Keratinocyte (primary cell): Measurements from ENCODE around the gene SND1. TPM values are rescaled to one million over a fixed set of nuclear protein-coding genes. Genes with fewer than 3 reads are reported as not detected.

Experiments
- DNase-seq: peaks from one replicate; pipeline ENCODE4 v3.0.0-alpha.2; 2011; ENCODE audit warnings: low read depth, missing footprints, low spot score
- FAIRE-seq: peaks from 2 replicates; lab custom pipeline; 2011; peaks lifted over from hg19 to GRCh38; lab: Jason Lieb, UNC
- H2AFZ ChIP-seq: 2 replicates; pipeline ENCODE4 v1.6.0; 2012; ENCODE audit warnings: low read length, control low read depth, inconsistent platforms; ENCODE audit not compliant: control insufficient read depth
- H3K27ac ChIP-seq: 2 replicates; pipeline ENCODE4 v1.5.1; 2011; ENCODE audit warnings: low read length; ENCODE audit not compliant: control insufficient read depth, insufficient read depth
- H3K27me3 ChIP-seq: 3 replicates; pipeline ENCODE4 v1.6.0; 2011; ENCODE audit warnings: low read length; ENCODE audit not compliant: control insufficient read depth, insufficient read depth; ENCODE audit errors: extremely low read depth
- H3K36me3 ChIP-seq, 2 experiments: 2 replicates in 1 of 2; 3 replicates in 1 of 2; pipeline ENCODE4 v1.5.1; 2011; ENCODE audit warnings: low read length in 2 of 2, mild to moderate bottlenecking in 1 of 2; ENCODE audit not compliant: control insufficient read depth in 2 of 2, insufficient read depth in 2 of 2; ENCODE audit errors: extremely low read depth in 1 of 2
- H3K4me1 ChIP-seq: 3 replicates; pipeline ENCODE4 v1.5.1; 2011; ENCODE audit warnings: low read length; ENCODE audit not compliant: control insufficient read depth, insufficient read depth; ENCODE audit errors: extremely low read depth
- H3K4me2 ChIP-seq: 3 replicates; pipeline ENCODE4 v1.6.0; 2011; ENCODE audit warnings: low read depth, low read length; ENCODE audit not compliant: control insufficient read depth, insufficient read depth; ENCODE audit errors: extremely low read depth
- H3K4me3 ChIP-seq, 3 experiments: fragments of 200-600 bp in 1 of 3; sonication (generic) in 1 of 3; 2 replicates in 2 of 3; 3 replicates in 1 of 3; pipeline ENCODE4 v1.5.1; 2011 to 2016; ENCODE audit warnings: low read length in 3 of 3, mild to moderate bottlenecking in 3 of 3, control low read depth in 2 of 3, inconsistent platforms in 1 of 3, low read depth in 1 of 3, mixed read lengths in 1 of 3, mixed run types in 1 of 3, moderate library complexity in 1 of 3; ENCODE audit not compliant: control insufficient read depth in 2 of 3, insufficient read depth in 2 of 3; ENCODE audit errors: extremely low read depth in 1 of 3
- H3K79me2 ChIP-seq: 2 replicates; pipeline ENCODE4 v1.6.0; 2012; ENCODE audit warnings: low read length; ENCODE audit not compliant: control insufficient read depth, insufficient read depth
- H3K9ac ChIP-seq: 3 replicates; pipeline ENCODE4 v1.6.0; 2011; ENCODE audit warnings: low read length; ENCODE audit not compliant: control insufficient read depth, insufficient read depth; ENCODE audit errors: extremely low read depth
- H3K9me1 ChIP-seq: 3 replicates; pipeline ENCODE4 v1.6.0; 2011; ENCODE audit warnings: low read length; ENCODE audit not compliant: control insufficient read depth, insufficient read depth; ENCODE audit errors: extremely low read depth
- H3K9me3 ChIP-seq: 2 replicates; pipeline ENCODE4 v1.5.1; 2012; ENCODE audit warnings: low read depth, low read length; ENCODE audit not compliant: control insufficient read depth
- H4K20me1 ChIP-seq: 3 replicates; pipeline ENCODE4 v1.6.0; 2011; ENCODE audit warnings: low read length; ENCODE audit not compliant: control insufficient read depth, insufficient read depth; ENCODE audit errors: extremely low read depth
- CTCF ChIP-seq, 3 experiments: IDR thresholded peaks in 1 of 3; conservative IDR thresholded peaks in 1 of 3; optimal IDR thresholded peaks in 1 of 3; 2 replicates in 2 of 3; 3 replicates in 1 of 3; pipeline versions ENCODE3 to v1.5.1; 2011; ENCODE audit warnings: low read length in 3 of 3, mild to moderate bottlenecking in 3 of 3, moderate library complexity in 2 of 3, control low read depth in 1 of 3, inconsistent platforms in 1 of 3; ENCODE audit not compliant: insufficient read depth in 2 of 3; ENCODE audit errors: extremely low read depth in 1 of 3
- EZH2 ChIP-seq: IDR thresholded peaks from one replicate; pipeline ENCODE4 v1.6.1; 2012; ENCODE audit warnings: inconsistent platforms, mild to moderate bottlenecking, low read length, moderate library complexity
- dilution Hi-C: fragments of 300-500 bp; cut with MboI; formaldehyde crosslinking; loops from one replicate; pipeline ENCODE4 v1.7.0; 2020; ENCODE audit warnings: low sequenced_read_pairs; ENCODE audit not compliant: extremely low pct_ligation_motif_present
- polyA plus RNA-seq, 5 experiments: library from polyadenylated mRNA; depleted of rRNA in 3 of 5; stranded (reverse) in 3 of 5; stranded (forward) in 1 of 5; unstranded in 1 of 5; fragments of >200 nt; gene quantifications; 1 replicate in 1 of 5; 2 replicates in 3 of 5; 3 replicates in 1 of 5; pipeline versions ENCODE4 v1.2.1 to v1.2.3, GENCODE V29; 2011 to 2012; ENCODE audit warnings: missing spikeins in 2 of 5, low read depth in 1 of 5, low replicate concordance in 1 of 5

Gene SND1
- polyA plus RNA-seq, 1 donor (not counting 4 experiments of a cell fraction or from before 2014, with no cell fraction given) = 140 TPM

GRCh38 chr7:127678947-127679346 is 27.0 kb downstream of the SND1 start:
- Histone ChIP-seq H3K27ac (no peak overlapping the region), H3K9ac (no peak overlapping the region)

GRCh38 chr7:127680983-127681382 is 29.0 kb downstream of the SND1 start:
- Histone ChIP-seq H3K36me3 (peaks cover 2 to 17% of the 10 kb centered on the region in 2 experiments), H4K20me1 (peaks cover 24% of the 10 kb centered on the region), H3K9me3 (no peaks in the 10 kb centered on the region), H3K9ac (no peak overlapping the region), H3K27ac (no peak overlapping the region), H3K9me1 (no peaks in the 10 kb centered on the region), H3K4me3 (no peak overlapping the region), H3K27me3 (no peaks in the 10 kb centered on the region), H3K4me1 (peaks cover 2% of the 10 kb centered on the region), H2AFZ (no peak overlapping the region), H3K4me2 (no peak overlapping the region), H3K79me2 (peaks cover 100% of the 10 kb centered on the region)
- DNase-seq (no peak), FAIRE-seq (no peak)
- dilution Hi-C loops = no loop called here
- TF ChIP-seq CTCF (optimal IDR thresholded peaks at IDR 0.05 in 1 of 3, IDR thresholded peaks at IDR 0.05 in 1 of 3, conservative IDR thresholded peaks at IDR 0.05 in 1 of 3; ENCODE audit: extremely low read depth in 1 of 3, insufficient read depth in 2 of 3, low read length in 3 of 3) = no peak
- no peak for TF ChIP-seq EZH2

More at GRCh38 chr7:127678947-127679346, 27.0 kb downstream of the SND1 start:
- dilution Hi-C loops = no loop called here
- Histone ChIP-seq H3K79me2 (peaks cover 100% of the 10 kb centered on the region), H2AFZ (no peak overlapping the region), H3K36me3 (peaks cover 0 to 21% of the 10 kb centered on the region in 2 experiments), H3K4me1 (peaks cover 2% of the 10 kb centered on the region), H3K9me3 (no peaks in the 10 kb centered on the region), H3K27me3 (no peaks in the 10 kb centered on the region), H3K4me2 (no peak overlapping the region), H3K9me1 (no peaks in the 10 kb centered on the region), H4K20me1 (peaks cover 23% of the 10 kb centered on the region), H3K4me3 (no peak overlapping the region)
- FAIRE-seq (no peak), DNase-seq (no peak)
- TF ChIP-seq EZH2 = no peak

- Histone ChIP-seq H3K27me3 (no peaks in the 10 kb centered on the region), H3K9me3 (no peaks in the 10 kb centered on the region), H4K20me1 (peaks cover 24% of the 10 kb centered on the region), H3K79me2 (peaks cover 98% of the 10 kb centered on the region), H3K27ac (no peak overlapping the region), H3K4me3 (no peak overlapping the region), H3K36me3 (peaks cover 4 to 11% of the 10 kb centered on the region in 2 experiments), H3K9me1 (no peaks in the 10 kb centered on the region), H3K4me2 (no peak overlapping the region), H3K4me1 (peaks cover 2% of the 10 kb centered on the region), H2AFZ (no peak overlapping the region), H3K9ac (no peak overlapping the region)
- no peak for FAIRE-seq
- DNase-seq = no peak
- dilution Hi-C loops = no loop called here
- TF ChIP-seq EZH2 = no peak
- no peak for TF ChIP-seq CTCF (optimal IDR thresholded peaks at IDR 0.05 in 1 of 3, IDR thresholded peaks at IDR 0.05 in 1 of 3, conservative IDR thresholded peaks at IDR 0.05 in 1 of 3; ENCODE audit: extremely low read depth in 1 of 3, insufficient read depth in 2 of 3, low read length in 3 of 3)
These were observed 30.1 kb downstream of the SND1 start for GRCh38 chr7:127682140-127682539.
